PFSK-1 (cell line): Measurements from ENCODE around the gene FBXW11.

Source experiments
- POLR2AphosphoS5 ChIP-seq: IDR thresholded peaks from 2 replicates; pipeline ENCODE4 v1.6.1; 2012; ENCODE audit warnings: low read depth, mild to moderate bottlenecking, control low read depth, low read length, moderate library complexity
- TAF1 ChIP-seq: IDR thresholded peaks from 2 replicates; pipeline ENCODE4 v1.6.1; 2012; ENCODE audit warnings: low read length, control low read depth, borderline replicate concordance; ENCODE audit not compliant: insufficient read depth

DNA sequence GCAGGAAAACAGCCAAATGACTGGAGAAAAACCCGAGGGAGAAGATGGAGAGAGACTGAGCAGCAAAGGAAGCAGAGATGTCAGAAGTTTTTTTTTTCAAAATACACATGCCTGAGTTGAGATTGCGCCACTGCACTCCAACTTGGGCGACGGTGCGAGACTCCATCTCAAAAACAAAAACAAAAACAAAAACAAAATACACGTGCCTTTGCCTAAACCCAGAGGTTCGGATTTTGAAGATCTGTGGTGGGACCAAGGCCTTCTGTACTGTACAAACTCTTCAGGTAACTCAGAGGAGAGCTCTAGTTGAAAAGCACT is 38.8 kb upstream of the FBXW11 start:
- no peak for TF ChIP-seq POLR2AphosphoS5
- TF ChIP-seq TAF1 = no peak
